T-helper 22 cell (primary cell): Measurements from ENCODE around the gene APOBEC3F.
"Not testable (repeated sequence)": the region's sequence is repeated elsewhere in the genome, so short reads cannot be mapped to it uniquely, and the experiment has no call there.

Source experiments
- DNase-seq: peaks from one replicate; pipeline ENCODE4 v3.0.0-alpha.2; 2020; ENCODE audit warnings: low read depth

The APOBEC3F gene

GRCh38 chr22:39073981-39074380, 33.3 kb downstream of the APOBEC3F start:
- no peak for DNase-seq

GRCh38 chr22:39076155-39077025, 35.7 kb downstream of the APOBEC3F start:
- DNase-seq: not testable (repeated sequence)

- DNase-seq: peak; percentile 47
Observed at GRCh38 chr22:39077026-39077840, 36.6 kb downstream of the APOBEC3F start, which contains the start of gene APOBEC3G. APOBEC3G (plus strand) TSS chr22:39077275; CDS start chr22:39077362, 87 bp downstream.

GRCh38 chr22:39077912-39078311, 37.2 kb downstream of the APOBEC3F start:
- DNase-seq: not testable (repeated sequence)

GRCh38 chr22:39078329-39078728, 37.7 kb downstream of the APOBEC3F start:
- DNase-seq: no peak

- DNase-seq: not testable (repeated sequence)
Observed at GRCh38 chr22:39079054-39079637, 38.5 kb downstream of the APOBEC3F start.

- peak; percentile 40 for DNase-seq
Observed at GRCh38 chr22:39080052-39080762, 39.5 kb downstream of the APOBEC3F start.

GRCh38 chr22:39081016-39081415, 40.4 kb downstream of the APOBEC3F start:
- no peak for DNase-seq

- DNase-seq: no peak
Observed at GRCh38 chr22:39081598-39081997, 40.9 kb downstream of the APOBEC3F start.

- no peak for DNase-seq
Observed at GRCh38 chr22:39083212-39084165, 42.8 kb downstream of the APOBEC3F start.

- no peak for DNase-seq
Observed at GRCh38 chr22:39084666-39085065, 44.0 kb downstream of the APOBEC3F start.

GRCh38 chr22:39087098-39087497, 46.4 kb downstream of the APOBEC3F start:
- DNase-seq: no peak

GRCh38 chr22:39087881-39088684, 47.4 kb downstream of the APOBEC3F start:
- no peak for DNase-seq

GRCh38 chr22:39088685-39089032, 48.0 kb downstream of the APOBEC3F start:
- DNase-seq: no peak

- DNase-seq: no peak
Observed at GRCh38 chr22:39089928-39090327, 49.3 kb downstream of the APOBEC3F start.

- peak; percentile 91 for DNase-seq
Observed at GRCh38 chr22:39090426-39091064, 49.9 kb downstream of the APOBEC3F start.

GRCh38 chr22:39091126-39092081, 50.7 kb downstream of the APOBEC3F start:
- DNase-seq: peak; percentile 55
